Tibial nerve (tissue), 3 donors: ENCODE measurements around the gene GRAMD4.

Source experiments
- CTCF ChIP-seq, 5 experiments: fragments of 200-600 bp in 3 of 5; fragments of 450-650 bp in 2 of 5; sonication (generic) in 3 of 5; IDR thresholded peaks; one replicate each; pipeline ENCODE4 v1.5.1; 2016 to 2019; ENCODE audit warnings: antibody characterized with exemption in 5 of 5, mild to moderate bottlenecking in 3 of 5, moderate library complexity in 2 of 5
- POLR2A ChIP-seq, 2 donors: fragments of 450-650 bp; IDR thresholded peaks; one replicate each; pipeline ENCODE4 v1.6.1; 2017; ENCODE audit warnings: antibody characterized with exemption in 2 of 2, mild to moderate bottlenecking in 2 of 2, moderate library complexity in 2 of 2

DNA sequence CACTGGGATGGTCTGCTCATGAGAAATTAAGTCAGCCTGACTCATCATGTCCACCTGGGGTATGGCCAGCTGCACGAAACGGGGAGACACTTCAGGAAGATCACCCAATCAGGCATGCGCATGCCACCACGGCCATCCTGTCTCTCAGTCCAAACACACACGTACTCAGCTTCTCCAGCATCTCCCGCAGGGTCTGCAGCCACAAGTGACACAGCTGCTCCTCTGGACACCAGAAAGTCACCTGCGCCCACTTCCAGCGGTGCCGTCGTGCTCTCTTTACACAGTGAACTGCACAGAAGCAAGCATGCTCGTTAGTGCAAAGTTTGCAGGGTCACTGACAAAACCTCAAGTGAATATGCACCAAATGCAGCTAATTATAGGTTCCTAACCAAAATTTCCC, 99.7 kb downstream of the GRAMD4 start:
- TF ChIP-seq CTCF (IDR thresholded peaks at IDR 0.05) (no peak), POLR2A (IDR thresholded peaks at IDR 0.05) (no peak)
